Keratinocyte (primary cell): ENCODE data around the gene RPL7L1. TPM values are rescaled to one million over a fixed set of nuclear protein-coding genes. Genes with fewer than 3 reads are reported as not detected.

Source experiments
- DNase-seq: peaks from one replicate; pipeline ENCODE4 v3.0.0-alpha.2; 2011; ENCODE audit warnings: low read depth, missing footprints, low spot score
- FAIRE-seq: peaks from 2 replicates; lab custom pipeline; 2011; peaks lifted over from hg19 to GRCh38; lab: Jason Lieb, UNC
- H2AFZ ChIP-seq: 2 replicates; pipeline ENCODE4 v1.6.0; 2012; ENCODE audit warnings: low read length, control low read depth, inconsistent platforms; ENCODE audit not compliant: control insufficient read depth
- H3K27ac ChIP-seq: 2 replicates; pipeline ENCODE4 v1.5.1; 2011; ENCODE audit warnings: low read length; ENCODE audit not compliant: control insufficient read depth, insufficient read depth
- H3K27me3 ChIP-seq: 3 replicates; pipeline ENCODE4 v1.6.0; 2011; ENCODE audit warnings: low read length; ENCODE audit not compliant: control insufficient read depth, insufficient read depth; ENCODE audit errors: extremely low read depth
- H3K36me3 ChIP-seq, 2 experiments: 2 replicates in 1 of 2; 3 replicates in 1 of 2; pipeline ENCODE4 v1.5.1; 2011; ENCODE audit warnings: low read length in 2 of 2, mild to moderate bottlenecking in 1 of 2; ENCODE audit not compliant: control insufficient read depth in 2 of 2, insufficient read depth in 2 of 2; ENCODE audit errors: extremely low read depth in 1 of 2
- H3K4me1 ChIP-seq: 3 replicates; pipeline ENCODE4 v1.5.1; 2011; ENCODE audit warnings: low read length; ENCODE audit not compliant: control insufficient read depth, insufficient read depth; ENCODE audit errors: extremely low read depth
- H3K4me2 ChIP-seq: 3 replicates; pipeline ENCODE4 v1.6.0; 2011; ENCODE audit warnings: low read depth, low read length; ENCODE audit not compliant: control insufficient read depth, insufficient read depth; ENCODE audit errors: extremely low read depth
- H3K4me3 ChIP-seq, 3 experiments: fragments of 200-600 bp in 1 of 3; sonication (generic) in 1 of 3; 2 replicates in 2 of 3; 3 replicates in 1 of 3; pipeline ENCODE4 v1.5.1; 2011 to 2016; ENCODE audit warnings: low read length in 3 of 3, mild to moderate bottlenecking in 3 of 3, control low read depth in 2 of 3, inconsistent platforms in 1 of 3, low read depth in 1 of 3, mixed read lengths in 1 of 3, mixed run types in 1 of 3, moderate library complexity in 1 of 3; ENCODE audit not compliant: control insufficient read depth in 2 of 3, insufficient read depth in 2 of 3; ENCODE audit errors: extremely low read depth in 1 of 3
- H3K79me2 ChIP-seq: 2 replicates; pipeline ENCODE4 v1.6.0; 2012; ENCODE audit warnings: low read length; ENCODE audit not compliant: control insufficient read depth, insufficient read depth
- H3K9ac ChIP-seq: 3 replicates; pipeline ENCODE4 v1.6.0; 2011; ENCODE audit warnings: low read length; ENCODE audit not compliant: control insufficient read depth, insufficient read depth; ENCODE audit errors: extremely low read depth
- H3K9me1 ChIP-seq: 3 replicates; pipeline ENCODE4 v1.6.0; 2011; ENCODE audit warnings: low read length; ENCODE audit not compliant: control insufficient read depth, insufficient read depth; ENCODE audit errors: extremely low read depth
- H3K9me3 ChIP-seq: 2 replicates; pipeline ENCODE4 v1.5.1; 2012; ENCODE audit warnings: low read depth, low read length; ENCODE audit not compliant: control insufficient read depth
- H4K20me1 ChIP-seq: 3 replicates; pipeline ENCODE4 v1.6.0; 2011; ENCODE audit warnings: low read length; ENCODE audit not compliant: control insufficient read depth, insufficient read depth; ENCODE audit errors: extremely low read depth
- EZH2 ChIP-seq: IDR thresholded peaks from one replicate; pipeline ENCODE4 v1.6.1; 2012; ENCODE audit warnings: inconsistent platforms, mild to moderate bottlenecking, low read length, moderate library complexity
- dilution Hi-C: fragments of 300-500 bp; cut with MboI; formaldehyde crosslinking; loops from one replicate; pipeline ENCODE4 v1.7.0; 2020; ENCODE audit warnings: low sequenced_read_pairs; ENCODE audit not compliant: extremely low pct_ligation_motif_present
- polyA plus RNA-seq, 5 experiments: library from polyadenylated mRNA; depleted of rRNA in 3 of 5; stranded (reverse) in 3 of 5; stranded (forward) in 1 of 5; unstranded in 1 of 5; fragments of >200 nt; gene quantifications; 1 replicate in 1 of 5; 2 replicates in 3 of 5; 3 replicates in 1 of 5; pipeline versions ENCODE4 v1.2.1 to v1.2.3, GENCODE V29; 2011 to 2012; ENCODE audit warnings: missing spikeins in 2 of 5, low read depth in 1 of 5, low replicate concordance in 1 of 5
- TF ChIP-seq, protein P1 (sequence below), 3 experiments: IDR thresholded peaks in 1 of 3; conservative IDR thresholded peaks in 1 of 3; optimal IDR thresholded peaks in 1 of 3; 2 replicates in 2 of 3; 3 replicates in 1 of 3; pipeline versions ENCODE3 to v1.5.1; 2011; ENCODE audit warnings: low read length in 3 of 3, mild to moderate bottlenecking in 3 of 3, moderate library complexity in 2 of 3, control low read depth in 1 of 3, inconsistent platforms in 1 of 3; ENCODE audit not compliant: insufficient read depth in 2 of 3; ENCODE audit errors: extremely low read depth in 1 of 3

RPL7L1 gene
- polyA plus RNA-seq, 1 donor (not counting 4 experiments of a cell fraction or from before 2014, with no cell fraction given), result 76.8 TPM

GRCh38 chr6:42909835-42910234, 30.4 kb downstream of the RPL7L1 start:
- Histone ChIP-seq H3K4me1 (no peaks in the 10 kb centered on the region), H3K36me3 (no peaks in the 10 kb centered on the region), H3K4me2 (no peak overlapping the region), H4K20me1 (no peaks in the 10 kb centered on the region), H3K27ac (no peak overlapping the region), H3K27me3 (peaks cover 4% of the 10 kb centered on the region), H3K9me3 (no peaks in the 10 kb centered on the region), H3K9me1 (no peaks in the 10 kb centered on the region), H3K4me3 (no peak overlapping the region), H2AFZ (no peak overlapping the region), H3K9ac (no peak overlapping the region), H3K79me2 (no peaks in the 10 kb centered on the region)
- DNase-seq (no peak), FAIRE-seq (no peak)
- dilution Hi-C loops, result no loop called here
- TF ChIP-seq, protein P1, sequence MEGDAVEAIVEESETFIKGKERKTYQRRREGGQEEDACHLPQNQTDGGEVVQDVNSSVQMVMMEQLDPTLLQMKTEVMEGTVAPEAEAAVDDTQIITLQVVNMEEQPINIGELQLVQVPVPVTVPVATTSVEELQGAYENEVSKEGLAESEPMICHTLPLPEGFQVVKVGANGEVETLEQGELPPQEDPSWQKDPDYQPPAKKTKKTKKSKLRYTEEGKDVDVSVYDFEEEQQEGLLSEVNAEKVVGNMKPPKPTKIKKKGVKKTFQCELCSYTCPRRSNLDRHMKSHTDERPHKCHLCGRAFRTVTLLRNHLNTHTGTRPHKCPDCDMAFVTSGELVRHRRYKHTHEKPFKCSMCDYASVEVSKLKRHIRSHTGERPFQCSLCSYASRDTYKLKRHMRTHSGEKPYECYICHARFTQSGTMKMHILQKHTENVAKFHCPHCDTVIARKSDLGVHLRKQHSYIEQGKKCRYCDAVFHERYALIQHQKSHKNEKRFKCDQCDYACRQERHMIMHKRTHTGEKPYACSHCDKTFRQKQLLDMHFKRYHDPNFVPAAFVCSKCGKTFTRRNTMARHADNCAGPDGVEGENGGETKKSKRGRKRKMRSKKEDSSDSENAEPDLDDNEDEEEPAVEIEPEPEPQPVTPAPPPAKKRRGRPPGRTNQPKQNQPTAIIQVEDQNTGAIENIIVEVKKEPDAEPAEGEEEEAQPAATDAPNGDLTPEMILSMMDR (optimal IDR thresholded peaks at IDR 0.05 in 1 of 3, IDR thresholded peaks at IDR 0.05 in 1 of 3, conservative IDR thresholded peaks at IDR 0.05 in 1 of 3; ENCODE audit: extremely low read depth in 1 of 3, insufficient read depth in 2 of 3, low read length in 3 of 3), result no peak
- TF ChIP-seq EZH2, result no peak

- dilution Hi-C loops, result no loop called here
- H3K79me2 ChIP-seq, result no peaks in the 10 kb centered on the region
- DNase-seq, result no peak
- no peaks in the 10 kb centered on the region for H4K20me1 ChIP-seq
- H3K4me3 ChIP-seq, result no peak overlapping the region
- no peak overlapping the region for H2AFZ ChIP-seq
- peaks cover 4% of the 10 kb centered on the region for H3K27me3 ChIP-seq
- H3K4me1 ChIP-seq, result no peaks in the 10 kb centered on the region
- H3K9me1 ChIP-seq, result no peaks in the 10 kb centered on the region
- H3K27ac ChIP-seq, result no peak overlapping the region
- H3K9me3 ChIP-seq, result no peaks in the 10 kb centered on the region
- H3K9ac ChIP-seq, result no peak overlapping the region
- no peak for FAIRE-seq
- H3K36me3 ChIP-seq, result no peaks in the 10 kb centered on the region
- no peak overlapping the region for H3K4me2 ChIP-seq
- TF ChIP-seq EZH2, result no peak
- TF ChIP-seq, protein P1 (optimal IDR thresholded peaks at IDR 0.05 in 1 of 3, IDR thresholded peaks at IDR 0.05 in 1 of 3, conservative IDR thresholded peaks at IDR 0.05 in 1 of 3; ENCODE audit: extremely low read depth in 1 of 3, insufficient read depth in 2 of 3, low read length in 3 of 3), result no peak
Measured at GRCh38 chr6:42911171-42912021, 32.0 kb downstream of the RPL7L1 start.
